Ishikawa (cell line): ENCODE measurements around the gene USP6NL.
A peak's percentile ranks its signal among the peaks of the same experiment; 100 is the strongest.

Experiments
- CREB1 ChIP-seq: IDR thresholded peaks from 2 replicates; pipeline ENCODE4 v1.6.1; 2012; ENCODE audit warnings: low read depth
- EGR1 ChIP-seq: IDR thresholded peaks from 2 replicates; pipeline ENCODE4 v1.6.1; 2012
- EP300 ChIP-seq: IDR thresholded peaks from 2 replicates; pipeline ENCODE4 v1.6.1; 2012; ENCODE audit warnings: borderline replicate concordance
- RAD21 ChIP-seq: IDR thresholded peaks from 2 replicates; pipeline ENCODE4 v1.6.1; 2012; ENCODE audit warnings: low read depth
- REST ChIP-seq: IDR thresholded peaks from 2 replicates; pipeline ENCODE4 v1.6.1; 2012; ENCODE audit warnings: low read depth, mild to moderate bottlenecking
- TAF1 ChIP-seq: IDR thresholded peaks from 2 replicates; pipeline ENCODE4 v1.6.1; 2012; ENCODE audit warnings: low read depth, mild to moderate bottlenecking
- TCF12 ChIP-seq: IDR thresholded peaks from 2 replicates; pipeline ENCODE4 v1.6.1; 2012; ENCODE audit warnings: low read depth
- USF1 ChIP-seq: IDR thresholded peaks from 2 replicates; pipeline ENCODE4 v1.6.1; 2012
- YY1 ChIP-seq: IDR thresholded peaks from 2 replicates; pipeline ENCODE4 v1.6.1; 2012; ENCODE audit warnings: low read depth
- TF ChIP-seq, protein P1 (sequence below): IDR thresholded peaks from 2 replicates; pipeline ENCODE4 v1.6.1; 2012

GRCh38 chr10:11515596-11516430, 95.6 kb downstream of the USP6NL start:
- no peak for TF ChIP-seq EP300
- TF ChIP-seq, protein P1, sequence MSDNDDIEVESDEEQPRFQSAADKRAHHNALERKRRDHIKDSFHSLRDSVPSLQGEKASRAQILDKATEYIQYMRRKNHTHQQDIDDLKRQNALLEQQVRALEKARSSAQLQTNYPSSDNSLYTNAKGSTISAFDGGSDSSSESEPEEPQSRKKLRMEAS: no peak
- no peak for TF ChIP-seq CREB1
- TF ChIP-seq YY1: no peak
- TF ChIP-seq RAD21: peak; percentile 90
- no peak for TF ChIP-seq REST
- TF ChIP-seq TAF1: no peak
- TF ChIP-seq TCF12: no peak
- TF ChIP-seq EGR1: no peak
- no peak for TF ChIP-seq USF1
